H7 (cell line): Measurements from ENCODE around the gene ZDHHC4. TPM values are rescaled to one million over a fixed set of nuclear protein-coding genes. Genes with fewer than 3 reads are reported as not detected.

Source experiments
- DNase-seq: peaks from one replicate; pipeline ENCODE4 v3.0.0; 2012
- H3K27me3 ChIP-seq: 2 replicates; pipeline ENCODE4 v1.6.0; 2011; ENCODE audit warnings: mild to moderate bottlenecking, low read length; ENCODE audit not compliant: control insufficient read depth, insufficient read depth
- H3K36me3 ChIP-seq: replicated peaks from 2 replicates; pipeline ENCODE4 v1.5.1; 2011; ENCODE audit warnings: low read length; ENCODE audit not compliant: control insufficient read depth, insufficient read depth
- H3K4me3 ChIP-seq: 2 replicates; pipeline ENCODE4 v1.5.1; 2011; ENCODE audit warnings: low read depth, mild to moderate bottlenecking, control low read depth, low read length, moderate library complexity; ENCODE audit not compliant: insufficient read depth
- total RNA-seq: library from RNA; depleted of rRNA; stranded (reverse); fragments of >200 nt; shearing (Covaris generic); gene quantifications from 2 replicates; pipeline ENCODE4 v1.2.3, GENCODE V29; 2014; rRNA removed

ZDHHC4 gene
- total RNA-seq: 54.8 and 63.2 TPM in 2 replicates

DNA sequence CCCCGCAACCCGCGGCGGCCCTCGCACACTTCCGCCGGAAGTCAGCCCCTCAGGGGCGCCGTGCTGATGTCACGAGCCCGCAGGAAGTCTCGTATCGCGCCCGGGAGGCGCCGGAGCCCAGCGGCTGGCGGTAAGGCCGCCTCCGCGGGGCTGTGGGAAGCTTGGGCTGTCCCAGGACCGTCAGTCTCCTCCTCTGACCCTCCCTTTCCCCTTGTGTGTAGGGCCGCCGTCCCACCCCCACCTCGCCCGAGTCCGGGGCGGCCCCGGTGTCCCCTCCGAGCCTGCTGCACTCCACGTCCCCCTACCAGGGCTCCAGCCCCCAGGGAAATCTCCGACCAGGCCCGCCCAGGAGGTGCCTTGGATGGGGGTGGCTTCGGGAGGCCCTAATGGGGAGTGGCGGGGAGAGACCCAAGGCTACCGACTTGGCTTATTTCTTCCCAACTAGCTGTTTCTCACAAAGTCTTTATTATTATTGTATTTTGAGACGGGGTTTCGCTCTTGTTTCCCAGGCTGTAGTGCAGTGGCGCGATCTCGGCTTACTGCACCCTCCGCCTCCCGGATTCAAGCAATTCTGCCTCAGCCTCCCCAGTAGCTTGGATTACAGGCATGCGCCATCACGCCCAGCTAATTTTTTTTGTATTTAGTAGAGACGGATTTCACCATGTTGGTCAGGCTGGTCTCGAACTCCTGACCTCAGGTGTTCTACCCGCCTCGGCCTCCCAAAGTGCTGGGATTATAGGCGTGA is at the start of gene ZDHHC4:
Gene ZDHHC4 (plus strand): TSS at position 86 of the 745 bp plus-strand sequence. CDS start 3,108 bp downstream, outside the sequence.
- Histone ChIP-seq H3K27me3 (no peaks in the 10 kb centered on the region), H3K36me3 (peaks cover 13% of the 10 kb centered on the region), H3K4me3 (peak within 1 kb of the TSS; percentile 76)
- peak; percentile 96 for DNase-seq

DNA sequence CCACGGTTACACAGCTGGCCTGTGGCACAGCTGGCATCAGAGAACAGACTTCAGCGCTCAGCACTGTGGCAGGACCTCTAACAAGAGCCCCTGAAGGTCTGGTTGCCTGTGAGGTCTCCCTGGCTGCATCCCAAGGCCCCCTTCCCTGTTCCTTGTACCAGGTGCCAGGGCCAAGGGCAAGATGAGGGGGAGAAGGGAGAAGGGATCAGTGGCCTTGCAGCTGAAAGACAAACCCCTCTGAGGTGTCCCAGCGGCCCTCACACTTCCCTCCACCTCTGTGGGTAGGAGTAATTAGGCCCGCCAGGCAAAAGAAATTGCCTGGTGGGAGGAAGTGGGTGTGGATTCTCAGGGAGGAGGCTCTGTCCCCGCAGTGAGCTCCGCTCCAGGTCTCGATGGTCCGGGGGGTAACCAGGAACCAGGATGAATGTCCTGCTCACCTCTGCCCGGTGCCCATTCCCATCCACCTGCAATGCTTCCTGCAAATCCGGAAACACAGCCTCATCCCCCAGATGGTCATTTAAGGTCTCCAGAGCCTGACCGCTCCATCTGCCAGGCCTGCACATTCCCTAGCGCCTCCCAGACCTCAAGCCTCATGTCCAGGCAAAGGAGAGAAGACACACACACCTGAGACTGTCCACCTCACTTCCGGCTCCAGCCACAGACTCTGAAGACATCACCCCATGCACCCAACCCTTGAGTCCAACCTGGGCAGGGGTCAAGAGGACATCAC is 48.7 kb upstream of the ZDHHC4 start:
- Histone ChIP-seq H3K4me3 (no peak overlapping the region), H3K27me3 (peaks cover 63% of the 10 kb centered on the region), H3K36me3 (no peaks in the 10 kb centered on the region)
- DNase-seq: no peak

DNA sequence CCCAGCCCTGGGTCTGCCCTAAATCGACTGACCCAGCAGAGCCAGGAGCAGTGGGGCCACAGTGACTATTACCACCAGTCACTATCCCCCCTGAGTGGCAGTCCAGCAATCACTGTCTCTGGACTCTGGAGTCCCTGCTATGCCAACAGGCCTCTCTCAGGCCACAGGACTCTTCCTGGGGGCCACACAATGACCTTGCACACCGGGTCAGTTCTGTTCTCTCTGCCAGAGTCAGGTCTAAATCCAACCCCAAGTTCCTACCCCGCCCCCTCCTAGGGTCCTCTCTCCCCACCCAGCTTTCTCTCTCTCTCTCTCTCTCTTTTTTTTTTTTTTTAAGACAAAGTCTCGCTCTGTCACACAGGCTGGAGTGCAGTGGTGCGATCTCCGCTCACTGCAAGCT is 47.6 kb upstream of the ZDHHC4 start:
- H3K36me3 ChIP-seq: no peaks in the 10 kb centered on the region
- no peak for DNase-seq
- peaks cover 67% of the 10 kb centered on the region for H3K27me3 ChIP-seq
- no peak overlapping the region for H3K4me3 ChIP-seq

DNA sequence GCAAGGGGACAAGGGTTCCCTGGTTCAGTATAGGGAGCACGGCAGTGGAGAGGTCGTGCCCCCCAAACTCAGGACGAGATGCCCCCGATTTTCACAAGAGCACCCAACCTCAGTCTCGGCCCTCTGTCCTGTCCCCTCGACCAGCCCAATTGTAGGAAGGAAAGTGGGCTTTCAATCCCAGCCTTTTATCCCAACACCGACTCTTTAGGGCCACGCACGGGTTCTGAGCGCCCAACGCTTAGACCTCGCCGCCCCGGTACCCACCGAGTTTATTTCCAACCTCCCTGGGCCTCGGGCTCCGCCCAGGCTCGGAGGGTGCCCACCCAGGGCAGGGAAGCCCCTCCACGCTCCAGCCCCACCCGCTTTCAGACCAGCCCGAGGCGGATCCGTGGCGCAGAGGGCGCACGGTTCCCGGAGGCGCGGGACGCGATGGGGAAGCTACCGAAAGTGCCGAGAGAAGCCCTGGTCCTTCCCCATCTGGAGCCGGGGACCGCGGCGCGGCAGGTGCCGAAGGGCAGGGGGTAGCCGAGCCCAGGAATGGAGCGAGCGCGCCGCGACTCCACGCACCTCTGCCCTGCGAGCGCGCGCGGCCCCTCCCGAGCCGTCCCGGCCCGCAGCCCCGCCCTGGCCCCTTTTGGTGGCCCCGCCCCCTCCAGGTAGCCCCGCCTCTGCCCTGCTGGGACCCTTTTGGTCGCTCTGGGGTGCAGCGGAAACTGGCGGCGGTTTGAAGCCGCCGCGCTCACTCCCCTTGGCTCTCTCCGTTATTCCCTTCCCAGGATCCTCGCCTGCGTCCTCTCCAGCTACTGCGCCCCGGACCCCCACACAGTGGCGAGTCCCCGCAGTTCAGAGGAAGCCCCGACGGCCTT is 46.4 kb upstream of the ZDHHC4 start:
- Histone ChIP-seq H3K36me3 (no peaks in the 10 kb centered on the region), H3K27me3 (peaks cover 70% of the 10 kb centered on the region), H3K4me3 (peak overlapping the region; percentile 88)
- peak; percentile 97 for DNase-seq

DNA sequence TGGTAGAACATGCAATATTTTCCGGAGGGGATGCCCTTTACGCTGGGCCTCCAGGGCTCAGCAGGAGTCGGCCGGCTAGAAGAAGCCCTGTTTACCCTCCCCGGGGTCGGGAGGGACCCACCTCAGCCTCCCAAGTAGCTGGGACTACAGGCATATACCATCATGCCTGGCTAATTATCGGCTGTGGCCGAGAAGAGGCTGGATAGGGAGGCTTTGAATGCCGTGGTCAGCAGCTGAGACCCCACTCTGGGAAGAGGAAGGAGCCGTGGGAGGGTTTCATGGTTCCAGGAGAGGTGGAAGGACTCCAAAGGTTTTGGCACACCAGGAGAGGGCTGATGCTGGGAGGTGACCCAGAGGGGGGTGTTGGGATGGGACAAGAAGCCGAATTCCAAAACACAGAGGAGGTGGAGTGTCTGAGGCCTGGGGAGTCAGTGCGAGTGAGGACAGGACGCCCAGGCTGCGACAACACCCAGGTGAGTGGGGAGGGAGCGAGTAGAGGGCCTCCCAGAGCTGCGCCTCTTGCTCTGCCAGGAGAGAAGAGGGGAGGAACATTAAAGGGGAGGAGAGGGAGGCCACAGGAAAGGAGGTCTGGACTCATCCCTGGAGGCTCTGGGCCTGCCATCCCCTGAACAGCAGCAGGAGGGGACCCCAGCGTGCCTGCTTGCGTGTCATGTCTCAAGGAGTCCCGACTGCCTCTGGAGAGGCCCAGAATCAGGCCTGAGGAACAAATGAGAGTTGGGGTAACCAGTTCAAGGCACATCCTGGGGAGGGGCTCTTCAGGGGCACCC is 45.6 kb upstream of the ZDHHC4 start:
- Histone ChIP-seq H3K27me3 (peaks cover 69% of the 10 kb centered on the region), H3K4me3 (peak overlapping the region; percentile 88), H3K36me3 (no peaks in the 10 kb centered on the region)
- DNase-seq: no peak

DNA sequence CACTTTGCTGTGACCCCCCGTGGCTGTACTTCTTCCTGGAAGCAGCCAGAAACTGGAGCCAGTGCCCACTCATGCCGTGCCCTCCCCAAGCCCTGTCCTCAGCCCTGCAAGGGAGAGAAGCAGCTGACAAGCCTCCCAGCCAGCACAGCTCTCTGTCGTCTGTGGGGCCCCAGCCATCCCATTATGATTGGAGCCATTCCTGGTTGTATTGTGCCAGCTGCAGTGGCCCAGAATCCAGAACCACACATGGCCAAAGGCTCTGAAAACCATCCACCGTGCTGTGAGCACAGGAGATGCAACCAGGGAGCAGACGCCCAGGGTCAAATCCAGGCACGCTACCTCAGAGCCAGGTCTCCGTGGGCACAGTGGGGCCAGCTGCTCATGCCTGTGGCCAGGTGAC is 44.7 kb upstream of the ZDHHC4 start:
- Histone ChIP-seq H3K36me3 (no peaks in the 10 kb centered on the region), H3K4me3 (no peak overlapping the region), H3K27me3 (peaks cover 61% of the 10 kb centered on the region)
- DNase-seq: no peak

DNA sequence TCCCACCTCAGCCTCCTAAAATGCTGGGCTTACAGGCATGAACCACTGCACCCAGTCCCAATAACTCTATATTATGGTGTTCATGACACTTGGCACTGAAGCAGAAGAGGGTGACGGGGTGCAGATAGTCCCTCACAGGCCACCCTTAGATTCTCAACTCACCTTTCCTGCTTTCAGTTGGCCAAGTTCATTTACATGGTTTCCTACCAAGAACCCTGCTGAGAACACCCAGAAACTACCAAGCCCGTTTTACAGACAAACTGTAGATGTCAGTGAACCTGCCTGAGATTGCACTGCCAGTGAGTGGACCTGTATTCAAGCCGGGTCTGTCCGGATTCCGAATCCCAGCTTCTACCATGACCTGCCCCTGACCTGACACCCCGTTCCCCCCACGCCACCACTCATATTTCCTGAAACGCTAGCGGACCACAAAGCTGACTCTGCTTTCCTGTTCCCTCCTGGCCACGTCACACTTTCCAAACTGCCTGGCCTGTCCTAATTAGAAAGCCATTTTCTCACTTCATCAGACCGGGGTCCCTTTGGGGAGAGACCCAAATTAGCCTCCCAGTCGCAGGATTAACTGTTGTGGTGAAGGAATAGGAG is 43.3 kb upstream of the ZDHHC4 start:
- DNase-seq: no peak
- no peak overlapping the region for H3K4me3 ChIP-seq
- H3K27me3 ChIP-seq: peaks cover 48% of the 10 kb centered on the region
- no peaks in the 10 kb centered on the region for H3K36me3 ChIP-seq

DNA sequence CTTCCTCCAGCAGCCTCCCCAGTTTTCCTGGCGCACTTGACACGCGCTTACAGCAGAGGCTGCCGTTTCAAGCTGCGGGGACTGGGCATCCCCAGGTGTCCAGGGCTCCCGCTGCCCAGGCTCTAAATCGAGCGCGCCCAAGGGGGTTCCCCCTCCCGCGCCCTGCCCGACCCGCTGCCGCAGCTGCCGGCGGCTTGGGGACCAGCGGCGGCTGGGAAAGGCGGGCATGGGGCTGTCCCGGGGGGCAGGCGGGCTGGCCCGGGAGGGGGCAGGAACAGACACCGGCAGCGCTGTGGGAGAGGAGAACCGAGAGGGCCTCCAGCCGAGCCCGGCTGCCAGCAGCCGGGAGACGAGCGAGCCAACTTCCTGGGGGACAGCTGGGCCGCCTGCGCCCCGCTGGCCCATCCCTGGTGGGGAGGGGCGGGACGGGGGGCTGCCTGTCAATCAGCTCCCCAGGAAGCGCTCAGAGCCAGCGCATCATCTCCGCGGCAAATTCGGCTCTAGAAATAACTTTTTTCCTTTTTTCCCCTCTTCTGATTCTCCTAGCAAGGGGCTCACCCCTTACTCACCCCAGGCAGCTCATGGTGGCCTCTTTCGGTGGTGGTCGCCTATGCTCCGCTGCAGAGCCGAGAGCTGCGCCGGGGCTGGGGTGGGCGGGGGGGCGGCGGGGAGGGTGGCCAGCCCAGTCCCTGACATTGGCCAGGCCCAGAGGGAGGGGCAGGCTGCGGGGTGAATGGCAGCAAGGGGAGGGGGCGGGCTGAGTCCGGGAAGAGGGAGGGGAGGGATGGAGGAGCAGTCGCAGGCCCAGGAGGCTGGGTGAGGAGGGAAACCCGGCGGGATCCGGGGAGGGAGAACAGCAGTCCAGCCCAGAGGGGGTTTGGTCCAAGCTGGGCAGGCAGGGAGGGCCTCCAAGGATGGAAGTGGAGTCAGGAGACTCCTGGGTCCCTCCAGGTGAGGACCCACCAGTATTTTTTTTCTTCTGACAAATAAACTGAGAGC is 40.7 kb upstream of the ZDHHC4 start:
- H3K36me3 ChIP-seq: no peaks in the 10 kb centered on the region
- peaks cover 31% of the 10 kb centered on the region for H3K27me3 ChIP-seq
- DNase-seq: peak; percentile 99
- H3K4me3 ChIP-seq: peak overlapping the region; percentile 55

DNA sequence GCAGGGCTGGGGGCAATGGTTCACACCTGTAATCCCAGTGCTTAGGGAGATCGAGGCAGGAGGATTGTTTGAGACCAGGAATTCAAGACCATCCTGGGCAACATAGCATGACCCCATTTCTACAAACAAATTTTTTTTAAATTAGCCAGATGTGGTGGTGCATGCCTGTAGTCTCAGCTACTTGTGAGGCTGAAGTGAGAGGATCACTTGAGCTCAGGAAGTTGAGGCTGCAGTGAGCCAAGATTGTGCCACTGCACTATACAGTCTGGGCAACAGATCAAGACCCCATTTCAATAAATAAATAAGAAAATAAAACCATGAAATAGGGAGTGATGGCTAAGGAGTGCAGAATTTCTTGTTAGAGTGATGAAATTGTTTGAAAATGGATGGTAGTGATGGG is 34.9 kb upstream of the ZDHHC4 start:
- Histone ChIP-seq H3K27me3 (no peaks in the 10 kb centered on the region; the same call in 1 of the 2 replicates), H3K4me3 (no peak overlapping the region), H3K36me3 (no peaks in the 10 kb centered on the region)
- DNase-seq: no peak

DNA sequence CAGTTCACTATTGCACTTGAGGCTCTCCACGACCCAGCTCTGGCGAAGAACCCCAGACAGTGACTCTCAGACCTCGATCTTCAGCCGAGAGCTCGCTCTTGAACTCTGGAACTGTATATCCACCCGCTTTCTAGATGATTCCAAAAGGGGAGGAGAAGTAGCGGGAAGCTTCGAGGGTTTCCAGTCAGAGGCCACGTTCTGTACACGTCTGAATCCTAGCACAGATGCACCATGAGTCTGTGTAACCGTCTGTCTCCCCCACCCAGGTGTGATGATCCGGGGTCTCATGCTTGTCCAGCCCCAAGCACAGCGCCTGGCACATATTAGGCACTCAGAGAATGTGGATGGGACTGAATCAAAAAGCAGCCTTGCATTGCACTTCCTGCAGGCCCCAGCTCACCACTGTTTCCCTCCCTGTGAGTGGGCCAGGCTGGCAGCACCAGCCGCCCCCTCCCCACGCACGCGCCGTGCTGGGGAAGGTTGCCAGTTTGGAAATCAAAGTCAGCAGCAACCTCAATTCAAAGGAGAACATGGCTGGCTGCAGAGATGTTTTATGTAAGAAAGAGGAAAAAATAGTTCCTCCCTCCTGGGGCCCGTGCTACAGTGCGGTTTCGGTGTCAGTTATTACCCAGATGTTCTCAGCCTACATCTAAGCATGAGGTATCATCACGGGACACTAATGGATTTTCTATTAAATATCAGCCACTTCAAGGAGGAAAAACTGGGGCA is 31.7 kb upstream of the ZDHHC4 start:
- Histone ChIP-seq H3K27me3 (no peaks in the 10 kb centered on the region), H3K36me3 (no peaks in the 10 kb centered on the region), H3K4me3 (no peak overlapping the region)
- DNase-seq: peak; percentile 33

DNA sequence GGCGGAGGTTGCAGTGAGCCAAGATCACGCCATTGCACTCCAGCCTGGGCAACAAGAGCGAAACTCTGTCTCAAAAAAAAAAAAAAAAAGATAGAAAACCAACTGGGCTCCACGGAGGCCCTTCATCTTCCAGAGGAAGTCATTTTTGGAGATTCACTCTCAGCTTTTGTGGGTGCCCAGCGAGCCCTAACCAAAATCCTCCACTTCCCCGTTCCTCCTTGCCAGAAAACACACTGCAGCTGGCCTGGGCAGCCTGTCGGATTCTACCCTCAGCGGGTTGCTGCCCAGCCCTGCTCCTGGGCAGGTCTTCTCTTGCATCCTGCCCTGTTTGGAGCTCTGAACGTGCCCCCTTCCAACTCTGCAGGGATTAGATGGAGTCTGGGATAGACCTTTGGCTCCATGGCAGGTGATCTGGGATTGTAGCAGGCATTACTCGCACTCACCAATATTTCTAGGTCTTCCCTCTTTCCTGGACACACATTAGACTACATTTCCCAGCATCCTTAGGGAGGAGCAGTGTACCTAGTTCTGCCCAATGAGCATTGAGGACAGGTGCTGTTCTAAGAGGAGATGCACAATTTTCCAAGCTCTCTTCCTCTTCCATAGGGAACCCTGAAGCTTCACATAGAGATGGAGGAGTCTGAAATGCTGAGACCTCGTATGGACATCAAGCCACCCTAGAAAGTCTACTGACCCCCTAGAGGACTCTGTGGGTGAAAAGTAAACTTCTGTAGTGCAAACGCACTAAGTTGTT is 30.6 kb upstream of the ZDHHC4 start:
- no peak overlapping the region for H3K4me3 ChIP-seq
- H3K36me3 ChIP-seq: no peaks in the 10 kb centered on the region
- peak; percentile 85 for DNase-seq
- H3K27me3 ChIP-seq: no peaks in the 10 kb centered on the region

DNA sequence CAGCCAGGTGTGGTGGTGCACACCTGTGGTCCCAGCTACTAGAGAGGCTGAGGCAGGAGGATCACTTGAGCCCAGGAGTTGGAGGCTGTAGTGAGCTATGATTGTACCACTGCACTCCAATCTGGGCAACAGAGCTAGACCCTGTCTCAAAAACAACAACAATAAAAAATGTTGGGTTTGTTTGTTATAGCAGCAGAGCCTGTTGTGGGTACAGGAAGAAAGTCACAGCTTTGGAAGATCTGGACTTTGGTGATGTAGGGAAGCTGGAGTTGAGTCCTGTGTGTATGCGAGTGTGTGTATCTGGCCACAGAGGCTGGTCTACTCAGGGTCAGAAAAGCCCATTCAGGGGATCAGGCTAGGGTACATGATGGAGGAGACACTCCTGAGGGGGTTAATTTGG is 29.9 kb upstream of the ZDHHC4 start:
- Histone ChIP-seq H3K36me3 (no peaks in the 10 kb centered on the region), H3K4me3 (no peak overlapping the region), H3K27me3 (no peaks in the 10 kb centered on the region)
- peak; percentile 10 for DNase-seq
